ENCODE results near the gene PRDM11. TPM values are rescaled to one million over a fixed set of nuclear protein-coding genes. Genes with fewer than 3 reads are reported as not detected.

PRDM11 gene
- total RNA-seq, 1 experiment from 2014 or later = 8.3 TPM

DNA sequence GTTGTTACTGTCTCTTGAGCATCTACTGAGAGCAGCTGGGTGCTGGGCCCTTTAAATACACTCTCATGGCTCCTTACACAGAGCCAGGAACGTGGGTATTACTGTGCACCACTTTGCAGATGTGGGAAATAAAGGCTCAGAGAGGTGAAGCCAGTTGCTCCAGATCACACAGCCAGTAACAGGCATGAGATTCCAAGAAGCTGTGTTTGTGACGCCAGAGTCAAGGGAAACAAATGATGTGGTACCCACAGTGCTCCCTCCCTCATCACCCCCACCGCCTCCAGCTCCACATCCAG lies 1.4 kb upstream of the PRDM11 start:
- H3K9me3 Mint-ChIP-seq = peaks cover 12% of the 10 kb centered on the region
- ChIA-PET CTCF (interaction anchor here (1.0 to 1.4 kb wide), 2 partner anchors 36 to 68 kb away, joined by 3 to 4 read pairs; no protein-coding TSS in a partner anchor), POLR2A (no interaction called here)
- ATAC-seq (no peak), DNase-seq (ENCODE audit: low spot score) (no peak)
- TF ChIP-seq, protein P1, sequence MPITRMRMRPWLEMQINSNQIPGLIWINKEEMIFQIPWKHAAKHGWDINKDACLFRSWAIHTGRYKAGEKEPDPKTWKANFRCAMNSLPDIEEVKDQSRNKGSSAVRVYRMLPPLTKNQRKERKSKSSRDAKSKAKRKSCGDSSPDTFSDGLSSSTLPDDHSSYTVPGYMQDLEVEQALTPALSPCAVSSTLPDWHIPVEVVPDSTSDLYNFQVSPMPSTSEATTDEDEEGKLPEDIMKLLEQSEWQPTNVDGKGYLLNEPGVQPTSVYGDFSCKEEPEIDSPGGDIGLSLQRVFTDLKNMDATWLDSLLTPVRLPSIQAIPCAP (CRISPR knock-in tag; IDR thresholded peaks at IDR 0.05) = no peak
- TF ChIP-seq, protein P2, sequence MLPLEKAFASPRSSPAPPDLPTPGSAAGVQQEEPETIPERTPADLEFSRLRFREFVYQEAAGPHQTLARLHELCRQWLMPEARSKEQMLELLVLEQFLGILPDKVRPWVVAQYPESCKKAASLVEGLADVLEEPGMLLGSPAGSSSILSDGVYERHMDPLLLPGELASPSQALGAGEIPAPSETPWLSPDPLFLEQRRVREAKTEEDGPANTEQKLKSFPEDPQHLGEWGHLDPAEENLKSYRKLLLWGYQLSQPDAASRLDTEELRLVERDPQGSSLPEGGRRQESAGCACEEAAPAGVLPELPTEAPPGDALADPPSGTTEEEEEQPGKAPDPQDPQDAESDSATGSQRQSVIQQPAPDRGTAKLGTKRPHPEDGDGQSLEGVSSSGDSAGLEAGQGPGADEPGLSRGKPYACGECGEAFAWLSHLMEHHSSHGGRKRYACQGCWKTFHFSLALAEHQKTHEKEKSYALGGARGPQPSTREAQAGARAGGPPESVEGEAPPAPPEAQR (CRISPR knock-in tag; IDR thresholded peaks at IDR 0.05) = no peak
- no peak for TF ChIP-seq SOX15 (CRISPR knock-in tag; IDR thresholded peaks at IDR 0.05)
- TF ChIP-seq ZBTB21 (CRISPR knock-in tag; IDR thresholded peaks at IDR 0.05; ENCODE audit: borderline replicate concordance) = no peak
- TF ChIP-seq, protein P3, sequence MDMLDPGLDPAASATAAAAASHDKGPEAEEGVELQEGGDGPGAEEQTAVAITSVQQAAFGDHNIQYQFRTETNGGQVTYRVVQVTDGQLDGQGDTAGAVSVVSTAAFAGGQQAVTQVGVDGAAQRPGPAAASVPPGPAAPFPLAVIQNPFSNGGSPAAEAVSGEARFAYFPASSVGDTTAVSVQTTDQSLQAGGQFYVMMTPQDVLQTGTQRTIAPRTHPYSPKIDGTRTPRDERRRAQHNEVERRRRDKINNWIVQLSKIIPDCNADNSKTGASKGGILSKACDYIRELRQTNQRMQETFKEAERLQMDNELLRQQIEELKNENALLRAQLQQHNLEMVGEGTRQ (CRISPR knock-in tag; IDR thresholded peaks at IDR 0.05) = no peak
- no peak for TF ChIP-seq KAT7 (CRISPR knock-in tag; IDR thresholded peaks at IDR 0.05; ENCODE audit: borderline replicate concordance)
- TF ChIP-seq ESRRA (CRISPR knock-in tag; IDR thresholded peaks at IDR 0.05; ENCODE audit: borderline replicate concordance) = no peak
- no peak for TF ChIP-seq GABPB1 (CRISPR knock-in tag; IDR thresholded peaks at IDR 0.05)
- TF ChIP-seq, protein P4, sequence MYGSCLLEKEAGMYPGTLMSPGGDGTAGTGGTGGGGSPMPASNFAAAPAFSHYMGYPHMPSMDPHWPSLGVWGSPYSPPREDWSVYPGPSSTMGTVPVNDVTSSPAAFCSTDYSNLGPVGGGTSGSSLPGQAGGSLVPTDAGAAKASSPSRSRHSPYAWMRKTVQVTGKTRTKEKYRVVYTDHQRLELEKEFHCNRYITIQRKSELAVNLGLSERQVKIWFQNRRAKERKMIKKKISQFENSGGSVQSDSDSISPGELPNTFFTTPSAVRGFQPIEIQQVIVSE (CRISPR knock-in tag; IDR thresholded peaks at IDR 0.05; ENCODE audit: borderline replicate concordance) = no peak
- no peak for TF ChIP-seq NFYB (CRISPR knock-in tag; conservative IDR thresholded peaks at IDR 0.05; ENCODE audit: low read depth)
- no peak for TF ChIP-seq TEAD1 (CRISPR knock-in tag; IDR thresholded peaks at IDR 0.05)
- no peak for TF ChIP-seq JAZF1 (CRISPR knock-in tag; IDR thresholded peaks at IDR 0.05)
- TF ChIP-seq, protein P5, sequence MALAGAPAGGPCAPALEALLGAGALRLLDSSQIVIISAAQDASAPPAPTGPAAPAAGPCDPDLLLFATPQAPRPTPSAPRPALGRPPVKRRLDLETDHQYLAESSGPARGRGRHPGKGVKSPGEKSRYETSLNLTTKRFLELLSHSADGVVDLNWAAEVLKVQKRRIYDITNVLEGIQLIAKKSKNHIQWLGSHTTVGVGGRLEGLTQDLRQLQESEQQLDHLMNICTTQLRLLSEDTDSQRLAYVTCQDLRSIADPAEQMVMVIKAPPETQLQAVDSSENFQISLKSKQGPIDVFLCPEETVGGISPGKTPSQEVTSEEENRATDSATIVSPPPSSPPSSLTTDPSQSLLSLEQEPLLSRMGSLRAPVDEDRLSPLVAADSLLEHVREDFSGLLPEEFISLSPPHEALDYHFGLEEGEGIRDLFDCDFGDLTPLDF (CRISPR knock-in tag; IDR thresholded peaks at IDR 0.05) = no peak
- no peak for TF ChIP-seq SMAD3 (CRISPR knock-in tag; IDR thresholded peaks at IDR 0.05; ENCODE audit: borderline replicate concordance)
- H3K36me3 Mint-ChIP-seq = no peaks in the 10 kb centered on the region
- H3K27me3 Mint-ChIP-seq (ENCODE audit: low read depth) = peaks cover 58% of the 10 kb centered on the region
- H3K4me1 Mint-ChIP-seq = peaks cover 20% of the 10 kb centered on the region
- peak overlapping the region; percentile 84 for H3K4me3 Mint-ChIP-seq
- no peak overlapping the region for H3K27ac Mint-ChIP-seq

DNA sequence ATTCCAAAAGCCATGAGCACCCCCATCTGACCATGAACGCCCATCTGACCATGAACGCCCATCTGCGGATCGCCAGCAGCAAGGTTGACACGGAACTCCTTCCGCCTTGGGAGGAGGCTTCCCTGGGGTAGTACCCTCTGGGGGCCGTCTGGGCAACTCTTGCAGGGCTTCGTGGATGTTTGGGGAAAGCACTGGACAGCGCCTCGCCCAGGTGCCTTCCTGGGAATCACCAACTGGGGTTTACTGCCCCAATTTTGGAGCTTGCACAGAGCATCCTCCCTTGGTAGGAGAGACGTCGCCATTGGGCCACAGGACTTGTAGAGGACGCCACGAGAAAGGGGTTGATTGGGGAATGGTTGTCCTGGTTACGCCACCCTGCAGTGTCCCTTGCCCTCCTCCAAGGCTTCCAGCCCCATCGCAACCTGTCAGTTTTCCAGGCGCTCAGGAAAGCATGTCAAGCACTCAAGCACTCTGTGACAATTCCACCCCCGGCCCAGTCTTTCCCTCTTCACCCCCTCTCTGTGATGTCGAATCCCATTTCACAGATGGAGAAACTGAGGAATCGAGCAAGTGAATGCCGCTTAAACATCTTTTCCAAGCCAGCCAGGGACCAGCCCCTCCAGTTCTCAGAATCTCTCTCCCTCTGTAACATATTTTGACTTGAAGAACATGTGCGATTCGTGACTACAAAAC lies 914 bp upstream of the PRDM11 start:
- TF ChIP-seq FOXK1 (CRISPR knock-in tag; IDR thresholded peaks at IDR 0.05) = 0 out of 2 replicates have a peak, but pooled peaks have one; percentile 31
- no peak for TF ChIP-seq TCF7 (CRISPR knock-in tag; IDR thresholded peaks at IDR 0.05; ENCODE audit: low read depth)
- peak; percentile 58 for TF ChIP-seq NFYB (CRISPR knock-in tag; conservative IDR thresholded peaks at IDR 0.05; ENCODE audit: low read depth)
- Mint-ChIP-seq H3K4me1 (peaks cover 20% of the 10 kb centered on the region), H3K27me3 (ENCODE audit: low read depth) (peaks cover 53% of the 10 kb centered on the region), H3K9me3 (peaks cover 15% of the 10 kb centered on the region), H3K36me3 (no peaks in the 10 kb centered on the region), H3K27ac (no peak overlapping the region), H3K4me3 (peak overlapping the region; percentile 84)
- CTCF ChIA-PET = interaction anchor here (1.0 to 1.4 kb wide), 2 partner anchors 36 to 67 kb away, joined by 3 to 4 read pairs; no protein-coding TSS in a partner anchor
- ATAC-seq (peak; percentile 67), DNase-seq (ENCODE audit: low spot score) (peak; percentile 83)
- POLR2A ChIA-PET = no interaction called here
